ENCODE measurements around the gene NINJ1.

DNA sequence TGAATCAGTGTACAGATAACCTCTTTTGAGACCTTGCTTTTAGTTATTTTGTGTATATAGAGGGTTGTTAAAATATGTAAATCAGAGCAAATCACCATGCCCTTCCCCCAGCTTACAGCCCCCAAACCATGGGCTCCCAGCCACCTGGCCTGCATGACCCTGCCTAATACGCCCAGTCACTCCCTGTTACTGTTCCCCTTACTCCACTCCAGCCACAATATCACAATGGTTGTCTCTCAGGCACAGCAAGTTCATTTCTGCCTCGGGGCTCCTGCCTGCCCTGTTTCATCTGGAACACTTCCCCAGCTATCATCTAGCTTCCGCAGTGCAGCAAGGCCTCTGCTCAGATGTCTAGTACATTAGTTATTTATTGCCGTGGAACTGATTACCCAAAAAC, 43.0 kb downstream of the NINJ1 start:
- TF ChIP-seq POLR2A (IDR thresholded peaks at IDR 0.05) (no peak), CTCF (IDR thresholded peaks at IDR 0.05) (no peak)
